ENCODE results near the gene HECW1.

DNA sequence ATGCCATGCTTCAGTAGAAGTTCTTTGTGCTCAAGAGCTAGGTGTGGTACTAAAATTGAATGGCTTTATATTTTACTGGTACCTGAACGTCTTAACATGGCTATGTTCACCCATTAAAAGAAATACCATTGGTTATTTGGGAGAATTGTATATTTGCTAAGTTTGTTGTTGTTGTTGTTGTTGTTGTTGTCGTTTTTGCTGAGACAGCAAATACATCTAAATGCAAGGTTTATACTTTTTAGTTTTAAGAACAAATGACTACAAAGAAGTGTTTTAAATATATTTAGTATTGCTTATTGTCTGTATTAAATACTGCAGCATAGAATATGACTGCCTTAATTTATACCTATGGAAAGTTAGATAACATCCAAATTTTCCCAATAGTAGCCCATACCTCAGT is 66.9 kb downstream of the HECW1 start:
- no peak for TF ChIP-seq EZH2phosphoT487 (IDR thresholded peaks at IDR 0.05)
- TF ChIP-seq, protein P1, sequence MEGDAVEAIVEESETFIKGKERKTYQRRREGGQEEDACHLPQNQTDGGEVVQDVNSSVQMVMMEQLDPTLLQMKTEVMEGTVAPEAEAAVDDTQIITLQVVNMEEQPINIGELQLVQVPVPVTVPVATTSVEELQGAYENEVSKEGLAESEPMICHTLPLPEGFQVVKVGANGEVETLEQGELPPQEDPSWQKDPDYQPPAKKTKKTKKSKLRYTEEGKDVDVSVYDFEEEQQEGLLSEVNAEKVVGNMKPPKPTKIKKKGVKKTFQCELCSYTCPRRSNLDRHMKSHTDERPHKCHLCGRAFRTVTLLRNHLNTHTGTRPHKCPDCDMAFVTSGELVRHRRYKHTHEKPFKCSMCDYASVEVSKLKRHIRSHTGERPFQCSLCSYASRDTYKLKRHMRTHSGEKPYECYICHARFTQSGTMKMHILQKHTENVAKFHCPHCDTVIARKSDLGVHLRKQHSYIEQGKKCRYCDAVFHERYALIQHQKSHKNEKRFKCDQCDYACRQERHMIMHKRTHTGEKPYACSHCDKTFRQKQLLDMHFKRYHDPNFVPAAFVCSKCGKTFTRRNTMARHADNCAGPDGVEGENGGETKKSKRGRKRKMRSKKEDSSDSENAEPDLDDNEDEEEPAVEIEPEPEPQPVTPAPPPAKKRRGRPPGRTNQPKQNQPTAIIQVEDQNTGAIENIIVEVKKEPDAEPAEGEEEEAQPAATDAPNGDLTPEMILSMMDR (IDR thresholded peaks at IDR 0.05) = no peak

All from neural progenitor cell (in vitro differentiated cells).